ENCODE data around the gene DAPK2.
A peak's percentile ranks its signal among the peaks of the same experiment; 100 is the strongest.

GRCh38 chr15:63915873-63916771 is 130.2 kb downstream of the DAPK2 start:
- TF ChIP-seq CTCF (IDR thresholded peaks at IDR 0.05) (peak in 5 of 6 experiments; percentile 21 to 55 (median 52)), POLR2A (IDR thresholded peaks at IDR 0.05) (no peak)
